A549 (cell line): ENCODE measurements around the gene UBE2A.

ENCODE experiments used
- EP300 ChIP-seq, 2 experiments: fragments of >200 bp; sonication (Bioruptor Twin); formaldehyde crosslinking; IDR thresholded peaks; 2 replicates in 1 of 2; 3 replicates in 1 of 2; pipeline ENCODE4 v1.6.1; 2016 to 2017
- POLR2A ChIP-seq: IDR thresholded peaks from 2 replicates; pipeline ENCODE4 v1.6.1; 2012; ENCODE audit warnings: mild to moderate bottlenecking, low read length
- TF ChIP-seq, protein P1 (sequence below): fragments of 200-600 bp; sonication (generic); IDR thresholded peaks from 2 replicates; pipeline ENCODE4 v1.6.1; 2016; ENCODE audit warnings: antibody characterized with exemption, mild to moderate bottlenecking, moderate library complexity

DNA sequence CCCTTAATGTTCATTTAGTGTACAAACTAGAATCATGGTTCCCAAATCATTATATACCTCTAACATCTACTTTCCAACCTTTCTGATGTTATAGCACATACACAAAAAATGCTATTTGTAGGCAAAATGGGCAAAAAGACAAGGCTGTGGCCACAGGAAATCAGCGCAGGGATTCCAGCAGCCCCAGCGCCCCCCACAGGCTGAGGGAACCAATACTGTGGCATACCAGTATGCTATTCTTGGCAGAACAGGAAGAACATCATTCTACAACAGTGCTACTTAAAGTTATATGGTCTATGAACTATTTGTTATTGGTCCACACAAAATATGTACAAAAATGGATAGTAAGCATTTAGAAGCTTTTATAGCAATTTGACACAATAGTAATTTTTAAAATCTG is 34.5 kb upstream of the UBE2A start:
- TF ChIP-seq, protein P1, sequence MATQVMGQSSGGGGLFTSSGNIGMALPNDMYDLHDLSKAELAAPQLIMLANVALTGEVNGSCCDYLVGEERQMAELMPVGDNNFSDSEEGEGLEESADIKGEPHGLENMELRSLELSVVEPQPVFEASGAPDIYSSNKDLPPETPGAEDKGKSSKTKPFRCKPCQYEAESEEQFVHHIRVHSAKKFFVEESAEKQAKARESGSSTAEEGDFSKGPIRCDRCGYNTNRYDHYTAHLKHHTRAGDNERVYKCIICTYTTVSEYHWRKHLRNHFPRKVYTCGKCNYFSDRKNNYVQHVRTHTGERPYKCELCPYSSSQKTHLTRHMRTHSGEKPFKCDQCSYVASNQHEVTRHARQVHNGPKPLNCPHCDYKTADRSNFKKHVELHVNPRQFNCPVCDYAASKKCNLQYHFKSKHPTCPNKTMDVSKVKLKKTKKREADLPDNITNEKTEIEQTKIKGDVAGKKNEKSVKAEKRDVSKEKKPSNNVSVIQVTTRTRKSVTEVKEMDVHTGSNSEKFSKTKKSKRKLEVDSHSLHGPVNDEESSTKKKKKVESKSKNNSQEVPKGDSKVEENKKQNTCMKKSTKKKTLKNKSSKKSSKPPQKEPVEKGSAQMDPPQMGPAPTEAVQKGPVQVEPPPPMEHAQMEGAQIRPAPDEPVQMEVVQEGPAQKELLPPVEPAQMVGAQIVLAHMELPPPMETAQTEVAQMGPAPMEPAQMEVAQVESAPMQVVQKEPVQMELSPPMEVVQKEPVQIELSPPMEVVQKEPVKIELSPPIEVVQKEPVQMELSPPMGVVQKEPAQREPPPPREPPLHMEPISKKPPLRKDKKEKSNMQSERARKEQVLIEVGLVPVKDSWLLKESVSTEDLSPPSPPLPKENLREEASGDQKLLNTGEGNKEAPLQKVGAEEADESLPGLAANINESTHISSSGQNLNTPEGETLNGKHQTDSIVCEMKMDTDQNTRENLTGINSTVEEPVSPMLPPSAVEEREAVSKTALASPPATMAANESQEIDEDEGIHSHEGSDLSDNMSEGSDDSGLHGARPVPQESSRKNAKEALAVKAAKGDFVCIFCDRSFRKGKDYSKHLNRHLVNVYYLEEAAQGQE, result no peak
- TF ChIP-seq POLR2A, result no peak
- TF ChIP-seq EP300 (IDR thresholded peaks at IDR 0.05), result no peak
